Natural killer cell (primary cell): ENCODE measurements around the gene EMC10. TPM values are rescaled to one million over a fixed set of nuclear protein-coding genes. Genes with fewer than 3 reads are reported as not detected.

Experiments
- ATAC-seq, 3 donors: fragments of 150-1000 bp in 2 of 3; fragments of 200-7000 bp in 1 of 3; cut with Tn5 transposase; 1 replicate in 1 of 3; 2 replicates in 2 of 3; pipeline ENCODE4 v1.10.0; 2021; ENCODE audit warnings: mild to moderate bottlenecking in 2 of 3, moderate library complexity in 2 of 3
- DNase-seq, 2 donors: peaks; one replicate each; pipeline versions ENCODE4 v3.0.0 to v3.0.0-alpha.2; 2013 to 2021; ENCODE audit warnings: mixed read lengths in 1 of 2
- H3K27ac ChIP-seq: one replicate; pipeline ENCODE4 v1.5.1; 2013; ENCODE audit warnings: mild to moderate bottlenecking, low read length
- H3K27me3 ChIP-seq: one replicate; pipeline ENCODE4 v1.6.1; 2013; ENCODE audit warnings: low read length; ENCODE audit not compliant: control insufficient read depth, insufficient read depth
- H3K36me3 ChIP-seq: one replicate; pipeline ENCODE4 v1.6.1; 2013; ENCODE audit warnings: low read length; ENCODE audit not compliant: control insufficient read depth, insufficient read depth
- H3K4me1 ChIP-seq: one replicate; pipeline ENCODE4 v1.6.1; 2013; ENCODE audit warnings: low read length; ENCODE audit not compliant: control insufficient read depth, insufficient read depth
- H3K4me3 ChIP-seq: one replicate; pipeline ENCODE4 v1.5.1; 2013; ENCODE audit warnings: low read length
- H3K9me3 ChIP-seq: one replicate; pipeline ENCODE4 v1.6.1; 2013; ENCODE audit warnings: low read length; ENCODE audit not compliant: control insufficient read depth, insufficient read depth
- H3K27ac Mint-ChIP-seq, 2 donors: one replicate each; pipeline ENCODE4 v1.8.0; 2022; ENCODE audit warnings: mild to moderate bottlenecking in 2 of 2, mixed read lengths in 2 of 2, moderate library complexity in 1 of 2
- H3K27me3 Mint-ChIP-seq, 2 donors: one replicate each; pipeline ENCODE4 v1.8.0; 2022; ENCODE audit warnings: low read depth in 2 of 2, mixed read lengths in 2 of 2
- H3K36me3 Mint-ChIP-seq: one replicate; pipeline ENCODE4 v1.8.0; 2022; ENCODE audit warnings: mixed read lengths
- H3K4me1 Mint-ChIP-seq, 2 donors: one replicate each; pipeline ENCODE4 v1.8.0; 2022; ENCODE audit warnings: mixed read lengths in 2 of 2
- H3K4me3 Mint-ChIP-seq: one replicate; pipeline ENCODE4 v1.8.0; 2022; ENCODE audit warnings: mild to moderate bottlenecking, moderate library complexity, mixed read lengths
- H3K9me3 Mint-ChIP-seq, 2 donors: one replicate each; pipeline ENCODE4 v1.8.0; 2022; ENCODE audit warnings: mixed read lengths in 2 of 2
- WGBS: methylation state at CpG from one replicate; pipeline ENCODE4 v1.1.7; 2013; ENCODE audit warnings: missing lambda C conversion rate; ENCODE audit not compliant: insufficient coverage; 5-methylcytosine and 5-hydroxymethylcytosine counted together
- intact Hi-C: fragments of 100-400 bp; cut with micrococcal nuclease; formaldehyde crosslinking; loops from one replicate; pipeline ENCODE4 v1.14.2; 2022
- total RNA-seq, 4 donors: library from RNA; stranded (reverse); fragments of 120-200 nt in 1 of 4; gene quantifications; one replicate each; pipeline versions ENCODE4 v1.2.3 to v1.2.4, GENCODE V29; 2013 to 2022
- TF ChIP-seq, protein P1 (sequence below): fragments of 200-600 bp; IDR thresholded peaks from one replicate; pipeline ENCODE4 v1.8.0; 2022; ENCODE audit warnings: antibody characterized with exemption

Gene EMC10
- total RNA-seq, 3 donors from 2014 or later (not counting 1 experiment from before 2014, with no cell fraction given): 79.5 to 85.1 (median 80.1) TPM

- H3K9me3 ChIP-seq: no peaks in the 10 kb centered on the region
- no peak overlapping the region for H3K4me3 ChIP-seq
- TF ChIP-seq, protein P1, sequence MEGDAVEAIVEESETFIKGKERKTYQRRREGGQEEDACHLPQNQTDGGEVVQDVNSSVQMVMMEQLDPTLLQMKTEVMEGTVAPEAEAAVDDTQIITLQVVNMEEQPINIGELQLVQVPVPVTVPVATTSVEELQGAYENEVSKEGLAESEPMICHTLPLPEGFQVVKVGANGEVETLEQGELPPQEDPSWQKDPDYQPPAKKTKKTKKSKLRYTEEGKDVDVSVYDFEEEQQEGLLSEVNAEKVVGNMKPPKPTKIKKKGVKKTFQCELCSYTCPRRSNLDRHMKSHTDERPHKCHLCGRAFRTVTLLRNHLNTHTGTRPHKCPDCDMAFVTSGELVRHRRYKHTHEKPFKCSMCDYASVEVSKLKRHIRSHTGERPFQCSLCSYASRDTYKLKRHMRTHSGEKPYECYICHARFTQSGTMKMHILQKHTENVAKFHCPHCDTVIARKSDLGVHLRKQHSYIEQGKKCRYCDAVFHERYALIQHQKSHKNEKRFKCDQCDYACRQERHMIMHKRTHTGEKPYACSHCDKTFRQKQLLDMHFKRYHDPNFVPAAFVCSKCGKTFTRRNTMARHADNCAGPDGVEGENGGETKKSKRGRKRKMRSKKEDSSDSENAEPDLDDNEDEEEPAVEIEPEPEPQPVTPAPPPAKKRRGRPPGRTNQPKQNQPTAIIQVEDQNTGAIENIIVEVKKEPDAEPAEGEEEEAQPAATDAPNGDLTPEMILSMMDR: no peak
- no peak overlapping the region for H3K27ac Mint-ChIP-seq
- H3K27me3 Mint-ChIP-seq: no peaks in the 10 kb centered on the region
- H3K27me3 ChIP-seq: no peaks in the 10 kb centered on the region
- intact Hi-C loops: no loop called here
- DNase-seq (no peak), ATAC-seq (no peak)
- no peak overlapping the region for H3K4me3 Mint-ChIP-seq
- no peak overlapping the region for H3K27ac ChIP-seq
- WGBS: 97% methylated on average over 30 of the region's 30 CpGs
- H3K36me3 ChIP-seq: no peaks in the 10 kb centered on the region
- no peaks in the 10 kb centered on the region for H3K9me3 Mint-ChIP-seq
- no peaks in the 10 kb centered on the region for H3K36me3 Mint-ChIP-seq
- H3K4me1 Mint-ChIP-seq: peaks cover 8 to 25% of the 10 kb centered on the region in 2 donors
- H3K4me1 ChIP-seq: peaks cover 10% of the 10 kb centered on the region
These were observed 29.7 kb downstream of the EMC10 start for GRCh38 chr19:50505856-50506611.

DNA sequence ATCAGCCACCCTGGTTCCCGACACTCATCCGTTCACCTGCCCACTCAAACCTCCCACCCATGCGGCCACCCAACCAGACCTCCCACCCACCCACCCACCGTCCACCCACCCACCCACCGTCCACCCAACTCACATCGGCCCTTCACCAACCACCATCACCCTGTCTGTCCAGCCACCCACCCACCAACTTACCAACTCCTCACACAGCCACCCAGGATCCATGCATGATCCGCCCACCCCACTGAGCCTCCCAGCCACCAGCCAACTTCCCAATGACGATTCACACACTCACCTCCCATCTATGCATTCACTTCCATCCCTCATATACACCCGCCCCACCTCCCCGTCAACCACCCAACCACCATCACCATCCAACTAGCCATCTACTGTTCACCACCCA lies 30.4 kb downstream of the EMC10 start:
- Mint-ChIP-seq H3K27ac (no peak overlapping the region), H3K36me3 (no peaks in the 10 kb centered on the region), H3K9me3 (no peaks in the 10 kb centered on the region), H3K27me3 (no peaks in the 10 kb centered on the region), H3K4me1 (peaks cover 15 to 32% of the 10 kb centered on the region in 2 donors), H3K4me3 (no peak overlapping the region)
- ATAC-seq (no peak), DNase-seq (no peak)
- H3K27me3 ChIP-seq: no peaks in the 10 kb centered on the region
- H3K36me3 ChIP-seq: no peaks in the 10 kb centered on the region
- intact Hi-C loops: no loop called here
- 91% methylated on average over 6 of the region's 10 CpGs for WGBS
- H3K27ac ChIP-seq: no peak overlapping the region
- peaks cover 14% of the 10 kb centered on the region for H3K4me1 ChIP-seq
- H3K4me3 ChIP-seq: no peak overlapping the region
- H3K9me3 ChIP-seq: no peaks in the 10 kb centered on the region
- TF ChIP-seq, protein P1: no peak

GRCh38 chr19:50507376-50507775 lies 31.1 kb downstream of the EMC10 start:
- H3K36me3 Mint-ChIP-seq: no peaks in the 10 kb centered on the region
- 94% methylated on average over 8 of the region's 8 CpGs for WGBS
- peak overlapping the region in 1 of 2 donors; percentile 83 for H3K27ac Mint-ChIP-seq
- Histone ChIP-seq H3K4me1 (peaks cover 19% of the 10 kb centered on the region), H3K9me3 (no peaks in the 10 kb centered on the region), H3K27me3 (no peaks in the 10 kb centered on the region), H3K27ac (no peak overlapping the region), H3K4me3 (no peak overlapping the region), H3K36me3 (no peaks in the 10 kb centered on the region)
- H3K9me3 Mint-ChIP-seq: no peaks in the 10 kb centered on the region
- ATAC-seq (no peak), DNase-seq (no peak)
- intact Hi-C loops: no loop called here
- TF ChIP-seq, protein P1: no peak
- H3K4me3 Mint-ChIP-seq: no peak overlapping the region
- no peaks in the 10 kb centered on the region for H3K27me3 Mint-ChIP-seq
- H3K4me1 Mint-ChIP-seq: peaks cover 19 to 34% of the 10 kb centered on the region in 2 donors

DNA sequence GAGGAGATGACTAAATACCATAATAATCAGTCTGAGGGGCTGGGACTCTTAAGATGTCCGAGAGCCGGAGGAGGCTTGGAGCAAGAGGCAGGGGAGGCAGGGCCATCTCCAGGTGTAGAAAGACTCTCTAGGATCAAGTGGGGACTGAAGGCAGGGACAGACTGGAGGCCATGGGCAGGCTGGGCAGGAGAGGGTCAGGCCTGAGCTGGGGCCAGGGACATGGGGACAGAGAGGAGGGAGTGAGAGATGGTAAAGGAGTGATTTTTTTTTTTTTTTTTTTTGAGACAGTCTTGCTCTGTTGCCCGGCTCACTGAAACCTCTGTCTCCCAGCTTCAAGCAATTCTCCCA lies 32.5 kb downstream of the EMC10 start:
- no peak for ATAC-seq
- intact Hi-C loops: no loop called here
- Mint-ChIP-seq H3K4me3 (peak overlapping the region; percentile 32), H3K27me3 (no peaks in the 10 kb centered on the region), H3K27ac (peak overlapping the region; percentile 43 to 83), H3K4me1 (peaks cover 19 to 34% of the 10 kb centered on the region in 2 donors), H3K36me3 (no peaks in the 10 kb centered on the region), H3K9me3 (no peaks in the 10 kb centered on the region)
- Histone ChIP-seq H3K27me3 (no peaks in the 10 kb centered on the region), H3K4me1 (peaks cover 19% of the 10 kb centered on the region), H3K4me3 (no peak overlapping the region), H3K36me3 (no peaks in the 10 kb centered on the region), H3K27ac (no peak overlapping the region), H3K9me3 (no peaks in the 10 kb centered on the region)
- WGBS: 98% methylated on average over 2 of the region's 3 CpGs
- TF ChIP-seq, protein P1: no peak
- DNase-seq: no peak
